Mucosa of rectum (tissue), 2 donors: Measurements from ENCODE around the gene TM9SF1.

ENCODE experiments used
- H3K27ac ChIP-seq, 2 donors: one replicate each; pipeline ENCODE4 v1.7.0; 2013; ENCODE audit warnings: inconsistent platforms in 2 of 2, low read depth in 2 of 2, low read length in 2 of 2
- H3K27me3 ChIP-seq, 2 donors: one replicate each; pipeline ENCODE4 v1.7.0; 2013; ENCODE audit warnings: low read length in 2 of 2; ENCODE audit not compliant: control insufficient read depth in 2 of 2, insufficient read depth in 2 of 2
- H3K36me3 ChIP-seq, 2 donors: one replicate each; pipeline ENCODE4 v1.7.0; 2013; ENCODE audit warnings: low read length in 2 of 2; ENCODE audit not compliant: control insufficient read depth in 2 of 2, insufficient read depth in 2 of 2
- H3K4me1 ChIP-seq, 2 donors: one replicate each; pipeline ENCODE4 v1.7.0; 2013; ENCODE audit warnings: low read length in 2 of 2, mild to moderate bottlenecking in 1 of 2; ENCODE audit not compliant: control insufficient read depth in 2 of 2, insufficient read depth in 2 of 2
- H3K4me3 ChIP-seq, 2 donors: one replicate each; pipeline ENCODE4 v1.7.0; 2013; ENCODE audit warnings: low read length in 2 of 2
- H3K9ac ChIP-seq, 2 donors: one replicate each; pipeline ENCODE4 v1.7.0; 2013; ENCODE audit warnings: low read length in 2 of 2, low read depth in 1 of 2, mild to moderate bottlenecking in 1 of 2
- H3K9me3 ChIP-seq, 2 donors: one replicate each; pipeline ENCODE4 v1.7.0; 2013; ENCODE audit warnings: low read length in 2 of 2; ENCODE audit not compliant: control insufficient read depth in 2 of 2
- donor health status: healthy.
- donor health status: Normal muscosa, but diverticular disease.

TM9SF1 gene

DNA sequence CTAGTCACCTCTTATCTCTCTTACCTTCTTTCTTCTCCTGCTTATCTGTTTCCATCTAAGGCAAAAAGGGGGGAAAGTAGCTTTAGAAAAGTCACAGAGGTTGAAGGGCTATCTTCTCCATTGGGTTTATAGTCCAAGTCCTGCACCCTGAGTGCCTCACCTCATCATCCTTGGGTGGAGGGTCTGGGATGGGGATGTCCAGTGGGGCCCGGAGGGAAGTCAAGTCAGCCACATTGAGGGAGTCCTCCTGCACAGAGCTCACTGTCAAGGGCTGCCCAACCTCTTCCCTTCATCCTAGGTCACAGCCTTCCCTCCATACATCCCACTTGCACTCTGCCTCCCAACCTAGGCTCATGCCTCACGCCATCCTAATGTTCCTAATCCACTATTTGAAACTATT lies 50.0 kb downstream of the TM9SF1 start:
- peak overlapping the region; percentile 79 to 99 for H3K4me3 ChIP-seq
- H3K9ac ChIP-seq: peak overlapping the region; percentile 68 to 93
- peaks cover 35 to 38% of the 10 kb centered on the region in 2 donors for H3K4me1 ChIP-seq

GRCh38 chr14:24144451-24144850 lies 50.8 kb downstream of the TM9SF1 start:
- Histone ChIP-seq H3K27ac (no peak overlapping the region), H3K4me1 (peaks cover 38 to 40% of the 10 kb centered on the region in 2 donors), H3K36me3 (peaks cover 20 to 24% of the 10 kb centered on the region in 2 donors), H3K4me3 (no peak overlapping the region), H3K9me3 (no peaks in the 10 kb centered on the region), H3K9ac (peak overlapping the region in 1 of 2 donors; percentile 32), H3K27me3 (no peaks in the 10 kb centered on the region)

More for the DNA sequence above, 50.0 kb downstream of the TM9SF1 start:
- Histone ChIP-seq H3K27ac (peak overlapping the region in 1 of 2 donors; percentile 97), H3K9me3 (no peaks in the 10 kb centered on the region), H3K27me3 (no peaks in the 10 kb centered on the region), H3K36me3 (peaks cover 25 to 30% of the 10 kb centered on the region in 2 donors)

DNA sequence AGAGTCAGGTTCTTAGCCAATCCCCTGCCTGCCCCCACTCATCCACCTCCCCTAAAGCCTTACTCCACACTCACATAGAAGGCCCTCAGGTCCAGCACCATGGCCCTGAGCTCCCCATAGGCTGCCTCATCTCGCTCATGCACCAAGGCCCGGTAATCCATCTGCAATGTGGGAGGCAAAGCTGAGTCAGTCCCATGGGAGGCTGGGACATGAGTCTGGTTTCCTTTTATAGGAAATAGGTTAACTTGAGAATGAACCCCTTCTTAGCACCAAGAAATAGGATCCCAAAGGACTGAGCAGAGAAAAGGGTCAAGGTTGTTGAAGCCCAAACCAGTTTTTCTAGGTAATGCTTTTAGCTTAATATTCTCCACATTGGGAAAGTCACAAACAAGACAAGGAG lies 51.7 kb downstream of the TM9SF1 start:
- peaks cover 23 to 28% of the 10 kb centered on the region in 2 donors for H3K36me3 ChIP-seq
- no peak overlapping the region for H3K27ac ChIP-seq
- H3K9ac ChIP-seq: no peak overlapping the region
- H3K9me3 ChIP-seq: no peaks in the 10 kb centered on the region
- no peak overlapping the region for H3K4me3 ChIP-seq
- peaks cover 38% of the 10 kb centered on the region in 2 donors for H3K4me1 ChIP-seq
- no peaks in the 10 kb centered on the region for H3K27me3 ChIP-seq

DNA sequence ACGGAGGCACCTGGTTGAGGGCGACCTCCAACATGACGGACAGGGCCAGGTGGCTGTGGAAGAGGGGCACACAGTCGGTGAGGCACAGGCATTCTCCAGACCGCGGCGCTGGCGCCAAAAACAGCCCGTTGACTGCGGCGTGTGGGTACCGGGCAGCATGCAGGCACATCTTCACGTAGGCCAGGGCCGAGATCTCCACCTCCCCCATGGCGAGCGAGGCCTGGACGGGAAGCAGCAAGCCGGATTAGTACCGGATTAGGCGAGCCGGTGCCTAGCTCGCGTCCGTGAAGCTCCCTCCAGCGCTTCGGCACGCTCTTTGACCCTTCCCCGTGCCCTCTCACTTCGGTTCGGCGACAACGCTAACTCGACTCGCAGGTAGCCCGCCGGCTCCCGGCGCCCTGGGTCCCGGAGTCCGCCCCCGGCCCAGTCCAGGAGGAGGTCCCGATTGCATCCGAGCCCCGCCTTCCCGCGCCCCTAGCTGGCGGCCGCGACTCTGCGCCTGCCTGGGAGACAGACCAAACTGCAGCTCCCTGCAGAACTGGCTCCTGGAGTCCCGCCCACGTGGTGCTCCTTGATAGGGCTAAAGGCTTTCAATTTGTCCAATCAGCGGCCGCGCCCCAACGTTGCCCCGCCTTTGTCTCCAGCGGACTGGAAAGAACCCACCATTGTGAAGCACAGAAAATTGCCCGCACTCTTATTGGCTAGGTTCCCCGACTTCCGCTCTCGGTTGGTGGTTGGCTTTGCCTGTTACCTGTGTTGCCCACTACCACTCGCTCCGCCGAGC lies 54.0 kb downstream of the TM9SF1 start, which contains the start of gene EMC9:
TSS of gene EMC9 (minus strand) at position 495 of the 784 bp plus-strand sequence. CDS start at position 208, 287 bp downstream.
- H3K36me3 ChIP-seq: peaks cover 36 to 42% of the 10 kb centered on the region in 2 donors
- peaks cover 40 to 42% of the 10 kb centered on the region in 2 donors for H3K4me1 ChIP-seq
- H3K9ac ChIP-seq: peak within 1 kb of the TSS; percentile 81 to 96

GRCh38 chr14:24139272-24139934 lies 55.8 kb downstream of the TM9SF1 start:
- Histone ChIP-seq H3K36me3 (peaks cover 35 to 39% of the 10 kb centered on the region in 2 donors), H3K9ac (no peak overlapping the region), H3K27ac (no peak overlapping the region), H3K9me3 (no peaks in the 10 kb centered on the region), H3K4me3 (peak overlapping the region in 1 of 2 donors; percentile 32), H3K27me3 (no peaks in the 10 kb centered on the region), H3K4me1 (peaks cover 31 to 34% of the 10 kb centered on the region in 2 donors)

More for the DNA sequence above, 54.0 kb downstream of the TM9SF1 start, which contains the start of gene EMC9:
- H3K9me3 ChIP-seq: no peaks in the 10 kb centered on the region
- peak within 1 kb of the TSS; percentile 79 to 93 for H3K4me3 ChIP-seq
- H3K27me3 ChIP-seq: no peaks in the 10 kb centered on the region
- peak within 1 kb of the TSS; percentile 95 to 96 for H3K27ac ChIP-seq
